ENCODE results near the gene SETBP1. TPM values are rescaled to one million over a fixed set of nuclear protein-coding genes. Genes with fewer than 3 reads are reported as not detected.

Gene SETBP1
- total and polyA plus RNA-seq, 2 of the 13 experiments (the other 11 are each of a cell fraction or from before 2014, with no cell fraction given), result 0.18 to 0.65 TPM

- H3K79me2 ChIP-seq (ENCODE audit: insufficient read depth, low read length), result no peaks in the 10 kb centered on the region
- TF ChIP-seq SOX6 (IDR thresholded peaks at IDR 0.05) (no peak), SOX6 (CRISPR knock-in tag; IDR thresholded peaks at IDR 0.05) (no peak), HOXD1 (CRISPR knock-in tag; IDR thresholded peaks at IDR 0.05) (no peak), SNAPC4 (CRISPR knock-in tag; IDR thresholded peaks at IDR 0.05) (no peak), MLLT10 (CRISPR knock-in tag; IDR thresholded peaks at IDR 0.05) (no peak), ATF7 (IDR thresholded peaks at IDR 0.05) (no peak), ATF7 (CRISPR knock-in tag; IDR thresholded peaks at IDR 0.05) (no peak), ZNF609 (CRISPR knock-in tag; IDR thresholded peaks at IDR 0.05; ENCODE audit: borderline replicate concordance) (no peak)
- H3K36me3 ChIP-seq (replicated peaks in 1 of 2; ENCODE audit: control insufficient read depth in 1 of 2, insufficient read depth in 2 of 2, low read length in 2 of 2), result no peaks in the 10 kb centered on the region
- no peak overlapping the region for H3K4me2 ChIP-seq (ENCODE audit: low read depth, low read length)
- POLR2A ChIA-PET, result no interaction called here
- no TSS peak for BruUV-seq (replicated peaks)
- no peaks in the 10 kb centered on the region for H3K27me3 ChIP-seq (ENCODE audit: control insufficient read depth in 1 of 2, insufficient read depth in 2 of 2, low read length in 2 of 2)
- no peak for ATAC-seq
- H3K9me3 ChIP-seq (ENCODE audit: low read length), result no peaks in the 10 kb centered on the region
- DNase-seq (ENCODE audit: low spot score), result no peak
- H2AFZ ChIP-seq (ENCODE audit: low read length), result no peak overlapping the region
- H3K4me1 ChIP-seq (ENCODE audit: insufficient read depth, low read length), result no peaks in the 10 kb centered on the region
- H4K20me1 ChIP-seq (ENCODE audit: insufficient read depth, low read length), result no peaks in the 10 kb centered on the region
- no peak overlapping the region for H3K27ac ChIP-seq (ENCODE audit: extremely low read length, insufficient read depth, low read length)
- in situ Hi-C loops (cut with HindIII; ENCODE audit: extremely low pct_ligation_motif_present, low pct_unique_long_range_greater_than_20kb) (no loop called here), intact Hi-C loops (cut with micrococcal nuclease; ENCODE audit: unreplicated experiment) (no loop called here)
- CTCF ChIA-PET (ENCODE audit: low intra/inter-chr PET ratio, low total read pairs), result no interaction called here
- H3K9ac ChIP-seq (ENCODE audit: insufficient read depth, low read depth, low read length), result no peak overlapping the region
- WGBS (ENCODE audit: low lambda C conversion rate), result 33% methylated on average over 1 of the region's 1 CpG
- H3K4me3 ChIP-seq (replicated peaks in 1 of 3; ENCODE audit: insufficient read depth in 1 of 3, low read depth in 2 of 3, low read length in 3 of 3), result no peak overlapping the region
- FAIRE-seq, result no peak
Measured at GRCh38 chr18:45055811-45056210, 375.1 kb downstream of the SETBP1 start.
